ENCODE results near the gene TRAF6.

The TRAF6 gene

DNA sequence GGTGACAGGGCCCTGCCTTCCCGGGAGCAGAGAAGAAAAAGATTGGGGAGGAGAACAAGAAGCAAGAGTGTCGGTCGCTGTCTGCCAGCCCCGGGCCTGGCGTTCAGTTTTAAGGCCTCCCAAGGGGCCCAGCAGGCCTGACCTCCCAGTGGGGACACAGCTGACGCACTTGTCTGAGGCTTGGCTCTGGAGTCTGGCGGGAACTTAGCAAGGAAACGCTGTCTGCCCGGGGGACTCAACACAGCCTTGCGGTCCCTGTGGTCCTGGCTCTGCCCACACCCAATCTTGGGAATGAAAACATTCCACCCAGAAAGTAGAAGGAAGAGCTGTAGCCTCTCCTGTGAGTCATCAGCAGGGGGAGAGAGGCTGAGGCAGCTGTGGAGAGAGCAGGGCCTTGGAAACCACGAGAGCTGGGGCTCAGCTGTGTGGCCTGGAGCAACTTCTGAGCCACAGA is 54.4 kb downstream of the TRAF6 start:
- TF ChIP-seq, protein P1, sequence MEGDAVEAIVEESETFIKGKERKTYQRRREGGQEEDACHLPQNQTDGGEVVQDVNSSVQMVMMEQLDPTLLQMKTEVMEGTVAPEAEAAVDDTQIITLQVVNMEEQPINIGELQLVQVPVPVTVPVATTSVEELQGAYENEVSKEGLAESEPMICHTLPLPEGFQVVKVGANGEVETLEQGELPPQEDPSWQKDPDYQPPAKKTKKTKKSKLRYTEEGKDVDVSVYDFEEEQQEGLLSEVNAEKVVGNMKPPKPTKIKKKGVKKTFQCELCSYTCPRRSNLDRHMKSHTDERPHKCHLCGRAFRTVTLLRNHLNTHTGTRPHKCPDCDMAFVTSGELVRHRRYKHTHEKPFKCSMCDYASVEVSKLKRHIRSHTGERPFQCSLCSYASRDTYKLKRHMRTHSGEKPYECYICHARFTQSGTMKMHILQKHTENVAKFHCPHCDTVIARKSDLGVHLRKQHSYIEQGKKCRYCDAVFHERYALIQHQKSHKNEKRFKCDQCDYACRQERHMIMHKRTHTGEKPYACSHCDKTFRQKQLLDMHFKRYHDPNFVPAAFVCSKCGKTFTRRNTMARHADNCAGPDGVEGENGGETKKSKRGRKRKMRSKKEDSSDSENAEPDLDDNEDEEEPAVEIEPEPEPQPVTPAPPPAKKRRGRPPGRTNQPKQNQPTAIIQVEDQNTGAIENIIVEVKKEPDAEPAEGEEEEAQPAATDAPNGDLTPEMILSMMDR (IDR thresholded peaks at IDR 0.05; ENCODE audit: extremely low read depth, missing control alignments), result no peak
- DNase-seq (ENCODE audit: low spot score), result no peak

DNA sequence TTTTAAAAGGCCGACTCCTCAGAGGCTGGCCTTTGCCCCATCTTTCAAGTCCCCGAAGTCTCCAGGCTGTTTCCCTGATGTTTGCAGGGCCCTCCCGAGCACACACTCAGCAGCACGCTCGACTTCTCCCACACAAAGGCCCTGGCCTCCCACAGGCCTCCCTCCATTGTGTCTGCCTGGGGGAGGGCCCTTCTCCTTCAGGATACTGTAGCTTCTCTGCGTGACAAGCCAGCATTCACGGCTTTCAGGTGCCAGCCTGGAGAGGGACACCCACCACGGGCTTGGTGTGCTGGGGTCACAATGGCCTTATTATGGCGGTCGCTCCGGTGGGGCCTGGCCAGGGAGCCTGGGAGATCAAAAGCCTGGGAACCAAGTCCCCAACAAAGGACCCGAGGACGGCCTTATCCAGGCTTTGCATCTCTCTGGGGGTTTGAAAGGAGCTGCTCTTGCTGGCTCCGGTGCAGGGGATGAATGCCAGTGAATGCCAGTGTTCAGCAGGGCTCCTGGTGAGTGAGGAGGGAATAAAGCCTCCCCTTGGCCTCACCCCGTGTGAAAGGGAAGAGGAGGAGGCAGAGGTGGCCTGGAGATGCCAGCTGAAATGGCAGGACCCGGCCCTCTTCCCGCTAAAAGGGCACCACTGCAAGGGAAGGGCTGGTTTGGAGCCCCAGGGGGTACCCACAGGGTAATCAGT is 55.0 kb downstream of the TRAF6 start:
- DNase-seq (ENCODE audit: low spot score), result no peak
- TF ChIP-seq, protein P1 (IDR thresholded peaks at IDR 0.05; ENCODE audit: extremely low read depth, missing control alignments), result no peak

DNA sequence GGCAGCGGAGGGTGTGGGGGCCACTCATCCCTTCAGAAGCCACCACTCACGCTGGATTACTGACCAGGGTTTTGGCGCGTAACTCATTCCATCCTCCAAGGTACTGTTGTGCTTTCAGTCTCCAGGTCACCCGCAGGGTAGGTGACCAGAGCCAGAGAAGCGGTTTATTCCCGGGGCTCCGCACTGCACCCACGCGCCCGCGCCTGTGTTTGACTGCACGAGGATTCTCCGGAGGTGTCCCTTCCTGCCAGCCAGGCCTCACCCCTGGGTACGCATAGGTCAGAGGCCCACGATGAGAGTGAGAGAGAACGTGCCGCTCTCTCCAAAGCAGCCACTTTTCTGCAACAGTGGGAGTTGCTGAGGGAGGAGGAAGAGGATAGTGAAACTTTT is 55.5 kb downstream of the TRAF6 start:
- TF ChIP-seq, protein P1 (IDR thresholded peaks at IDR 0.05; ENCODE audit: extremely low read depth, missing control alignments), result no peak
- no peak for DNase-seq (ENCODE audit: low spot score)

DNA sequence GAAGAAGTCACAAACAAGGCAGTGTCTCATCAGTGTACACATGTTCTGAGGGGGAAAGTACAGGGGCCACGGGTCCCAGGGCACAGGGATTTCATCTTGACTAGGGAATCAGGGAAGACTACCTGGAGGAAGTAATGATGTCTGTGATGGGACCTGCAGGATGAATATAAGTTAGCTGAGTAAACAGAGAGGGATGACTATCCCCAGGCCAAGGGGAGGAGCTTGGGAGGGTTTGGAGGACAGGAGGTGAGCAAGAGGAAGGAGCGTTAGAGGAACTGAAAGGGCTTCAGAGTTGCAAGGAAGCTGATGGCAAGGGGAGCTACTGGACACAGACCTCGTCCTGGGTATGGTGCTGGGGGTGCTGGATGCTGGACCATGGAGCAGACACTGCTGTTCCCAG is 56.4 kb downstream of the TRAF6 start:
- no peak for DNase-seq (ENCODE audit: low spot score)
- TF ChIP-seq, protein P1 (IDR thresholded peaks at IDR 0.05; ENCODE audit: extremely low read depth, missing control alignments), result no peak

DNA sequence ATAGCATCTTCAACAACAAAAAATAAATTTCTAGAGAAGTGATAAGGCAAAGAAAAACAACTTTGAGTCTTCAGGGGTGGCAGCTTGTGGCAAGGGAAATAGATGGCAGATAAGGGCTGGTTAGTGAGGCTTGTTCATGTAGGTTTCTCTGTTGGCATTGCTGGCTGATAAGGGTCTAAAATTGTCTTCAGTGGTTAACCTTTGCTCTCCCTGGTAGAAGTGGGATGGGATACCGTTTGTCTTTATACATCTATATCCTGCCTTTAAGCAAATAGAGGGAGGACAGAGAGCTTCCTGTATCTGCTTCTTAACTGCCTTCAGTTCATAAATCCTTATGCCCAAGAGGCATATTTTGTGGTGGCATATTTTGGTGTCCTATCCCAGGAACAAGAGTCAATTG is 57.1 kb downstream of the TRAF6 start:
- no peak for DNase-seq (ENCODE audit: low spot score)
- TF ChIP-seq, protein P1 (IDR thresholded peaks at IDR 0.05; ENCODE audit: extremely low read depth, missing control alignments), result no peak

DNA sequence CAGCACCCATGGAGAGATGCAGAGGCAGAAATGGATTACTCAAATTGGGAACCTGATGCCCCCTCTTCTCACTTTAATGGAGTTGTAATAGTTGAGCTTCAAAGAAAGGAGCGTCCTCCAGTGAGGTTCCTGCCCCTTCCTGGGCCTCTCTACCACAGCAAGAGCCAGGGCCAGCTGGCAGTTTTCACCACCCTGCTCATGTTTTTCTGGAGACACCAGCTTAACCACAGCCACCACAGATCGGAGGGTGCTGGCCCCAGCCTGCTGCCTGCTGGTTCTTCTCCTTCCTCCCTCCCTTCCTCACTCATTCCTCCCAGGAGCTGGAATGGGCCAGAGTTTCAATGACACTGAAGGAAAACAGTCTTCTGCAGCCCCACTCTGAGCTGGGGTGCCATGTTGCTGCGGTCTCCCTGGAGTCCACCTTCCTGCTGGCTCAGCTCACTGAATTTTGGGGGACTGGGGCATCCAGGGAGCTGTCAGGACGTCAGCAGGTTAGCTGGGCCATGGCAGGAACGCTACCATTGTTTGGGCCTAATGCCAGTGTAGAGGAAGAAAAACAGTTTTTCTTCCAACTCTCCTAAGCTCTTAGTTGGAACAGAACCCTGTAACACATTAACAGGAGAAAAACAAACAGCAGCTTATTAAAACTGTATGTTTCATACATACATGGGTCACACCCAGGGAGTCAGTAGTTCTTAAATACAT is 57.7 kb downstream of the TRAF6 start:
- TF ChIP-seq, protein P1 (IDR thresholded peaks at IDR 0.05; ENCODE audit: extremely low read depth, missing control alignments), result no peak
- no peak for DNase-seq (ENCODE audit: low spot score)

DNA sequence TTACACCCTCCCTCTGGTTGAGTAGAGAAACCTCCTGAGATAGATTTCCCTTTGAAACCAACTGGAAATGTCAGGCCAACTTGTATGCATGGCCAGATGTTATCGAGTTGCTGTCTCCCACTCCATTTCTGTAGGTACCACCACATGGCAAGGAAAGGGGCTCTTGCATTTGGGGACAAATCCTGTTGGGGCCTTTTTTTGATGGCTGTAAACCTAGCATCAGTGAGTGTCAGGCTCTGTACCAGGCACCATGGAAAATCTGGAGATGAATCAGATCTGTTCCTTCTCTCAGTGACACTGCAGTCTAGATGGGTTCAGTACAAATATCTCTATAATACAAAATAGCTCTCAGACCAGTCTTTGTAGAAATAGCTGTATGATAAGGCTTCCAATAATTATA is 58.4 kb downstream of the TRAF6 start:
- no peak for DNase-seq (ENCODE audit: low spot score)
- TF ChIP-seq, protein P1 (IDR thresholded peaks at IDR 0.05; ENCODE audit: extremely low read depth, missing control alignments), result no peak

Data from GM20000 (cell line).